Measurements from ENCODE around the gene ACADS. TPM values are rescaled to one million over a fixed set of nuclear protein-coding genes. Genes with fewer than 3 reads are reported as not detected.

ACADS gene
- 4.2 TPM for total RNA-seq

- DNase-seq, result peak; percentile 56
Observed at GRCh38 chr12:120725659-120726509, at the start of gene ACADS. TSS of gene ACADS (plus strand) at chr12:120725826. CDS start at chr12:120725886, 60 bp downstream.

GRCh38 chr12:120677765-120678473 lies 47.7 kb upstream of the ACADS start:
- no peak for DNase-seq

GRCh38 chr12:120678572-120678971 lies 47.1 kb upstream of the ACADS start:
- no peak for DNase-seq

- DNase-seq, result no peak
Observed at GRCh38 chr12:120680165-120680738, 45.4 kb upstream of the ACADS start.

- no peak for DNase-seq
Observed at GRCh38 chr12:120684523-120684932, 41.1 kb upstream of the ACADS start.

GRCh38 chr12:120685522-120685921 lies 40.1 kb upstream of the ACADS start:
- no peak for DNase-seq

- DNase-seq, result peak; percentile 94
Observed at GRCh38 chr12:120686151-120686689, 39.4 kb upstream of the ACADS start.

- peak; percentile 99 for DNase-seq
Observed at GRCh38 chr12:120686690-120687577, 38.7 kb upstream of the ACADS start, which contains the start of gene MLEC. TSS of gene MLEC (plus strand) at chr12:120687149. CDS start at chr12:120687297, 148 bp downstream.

GRCh38 chr12:120687578-120688289 lies 37.9 kb upstream of the ACADS start:
- no peak for DNase-seq

- no peak for DNase-seq
Observed at GRCh38 chr12:120688527-120689071, 37.0 kb upstream of the ACADS start.

GRCh38 chr12:120689397-120690082 lies 36.1 kb upstream of the ACADS start:
- no peak for DNase-seq

- no peak for DNase-seq
Observed at GRCh38 chr12:120690083-120690450, 35.6 kb upstream of the ACADS start.

GRCh38 chr12:120690978-120691377 lies 34.6 kb upstream of the ACADS start:
- DNase-seq, result no peak

GRCh38 chr12:120692524-120693033 lies 33.0 kb upstream of the ACADS start:
- DNase-seq, result no peak

- DNase-seq, result no peak
Observed at GRCh38 chr12:120693848-120694247, 31.8 kb upstream of the ACADS start.

- DNase-seq, result no peak
Observed at GRCh38 chr12:120696626-120697025, 29.0 kb upstream of the ACADS start.

- DNase-seq, result no peak
Observed at GRCh38 chr12:120697344-120697743, 28.3 kb upstream of the ACADS start.

- DNase-seq, result no peak
Observed at GRCh38 chr12:120698665-120699064, 27.0 kb upstream of the ACADS start.

- no peak for DNase-seq
Observed at GRCh38 chr12:120699553-120699952, 26.1 kb upstream of the ACADS start.

GRCh38 chr12:120700886-120701285 lies 24.7 kb upstream of the ACADS start:
- no peak for DNase-seq
